HG02885 (cell line): Measurements from ENCODE around the gene ALKBH1.
"Not testable (repeated sequence)": the region's sequence is repeated elsewhere in the genome, so short reads cannot be mapped to it uniquely, and the experiment has no call there.

ENCODE experiments used
- ATAC-seq: cut with Tn5 transposase; IDR thresholded peaks from one replicate; pipeline ENCODE4 v1.9.1; 2021; ENCODE audit warnings: mild to moderate bottlenecking; ENCODE audit not compliant: unreplicated experiment, poor library complexity

The ALKBH1 gene

GRCh38 chr14:77674931-77675330, 32.9 kb downstream of the ALKBH1 start:
- ATAC-seq, result no peak

DNA sequence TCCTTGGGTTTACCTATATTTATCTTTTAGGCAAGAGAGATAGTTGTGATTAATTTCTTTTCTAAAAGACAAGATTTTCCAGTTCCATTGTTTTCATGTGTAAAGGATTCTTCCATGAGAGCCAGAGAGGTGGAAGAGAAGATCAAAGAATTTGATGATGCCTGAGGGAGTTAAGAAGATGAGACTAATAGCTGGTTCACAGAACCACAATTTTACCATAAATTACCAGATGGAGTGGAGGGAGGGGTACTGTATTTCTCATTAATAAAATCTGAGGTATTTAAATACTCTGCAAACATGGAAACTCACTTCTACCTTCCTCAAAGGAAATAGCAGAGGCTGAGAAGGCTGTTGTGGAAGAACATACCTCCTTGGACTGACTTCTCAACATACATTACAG, 34.6 kb downstream of the ALKBH1 start:
- ATAC-seq, result no peak

DNA sequence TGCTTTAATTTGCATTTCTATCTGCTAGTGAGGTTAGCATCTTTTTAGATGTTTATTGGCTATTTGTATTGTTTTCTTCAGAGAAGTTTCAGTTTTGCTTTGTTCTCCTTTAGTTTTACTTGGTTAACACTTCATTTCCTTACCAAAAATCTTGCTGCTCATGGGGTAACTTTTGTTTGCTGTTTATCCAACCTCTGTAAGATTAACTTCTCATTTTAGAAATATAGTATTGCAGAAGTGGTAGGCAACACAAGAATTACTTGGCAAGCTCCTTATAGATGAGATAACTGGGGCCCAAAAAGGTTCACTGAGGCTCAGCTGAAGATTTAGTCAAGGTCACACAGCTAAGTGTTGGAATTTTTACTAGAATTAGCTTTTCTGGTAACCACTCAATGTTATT, 40.5 kb downstream of the ALKBH1 start:
- no peak for ATAC-seq

DNA sequence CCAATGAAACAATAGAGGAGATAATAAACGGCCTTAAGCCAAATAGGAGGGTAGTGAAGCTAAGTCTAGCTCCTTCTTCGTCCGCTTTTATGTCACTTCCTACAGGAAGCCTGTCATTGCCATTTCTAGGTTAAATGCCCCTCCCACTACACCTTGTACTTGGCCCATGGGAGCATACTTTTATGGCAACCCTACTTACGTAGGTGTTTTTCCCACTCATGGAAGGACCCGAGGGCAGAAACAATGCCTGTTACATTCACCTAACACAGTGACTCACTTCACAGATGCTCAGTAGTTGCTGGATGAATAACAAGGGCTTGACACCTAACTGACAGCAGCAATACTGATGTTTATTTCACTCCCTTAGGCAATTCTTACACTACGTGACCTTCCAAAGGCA, 44.5 kb downstream of the ALKBH1 start:
- ATAC-seq, result no peak

DNA sequence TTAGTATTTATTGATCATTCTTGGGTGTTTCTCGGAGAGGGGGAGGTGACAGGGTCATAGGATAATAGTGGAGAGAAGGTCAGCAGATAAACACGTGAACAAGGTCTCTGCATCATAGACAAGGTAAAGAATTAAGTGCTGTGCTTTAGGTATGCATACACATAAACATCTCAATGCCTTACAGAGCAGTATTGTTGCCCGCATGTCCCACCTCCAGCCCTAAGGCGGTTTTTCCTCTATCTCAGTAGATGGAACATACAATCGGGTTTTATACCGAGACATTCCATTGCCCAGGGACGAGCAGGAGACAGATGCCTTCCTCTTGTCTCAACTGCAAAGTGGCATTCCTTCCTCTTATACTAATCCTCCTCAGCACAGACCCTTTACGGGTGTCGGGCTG, 46.3 kb downstream of the ALKBH1 start:
- ATAC-seq, result not testable (repeated sequence)

GRCh38 chr14:77660754-77661153, 47.1 kb downstream of the ALKBH1 start:
- no peak for ATAC-seq

DNA sequence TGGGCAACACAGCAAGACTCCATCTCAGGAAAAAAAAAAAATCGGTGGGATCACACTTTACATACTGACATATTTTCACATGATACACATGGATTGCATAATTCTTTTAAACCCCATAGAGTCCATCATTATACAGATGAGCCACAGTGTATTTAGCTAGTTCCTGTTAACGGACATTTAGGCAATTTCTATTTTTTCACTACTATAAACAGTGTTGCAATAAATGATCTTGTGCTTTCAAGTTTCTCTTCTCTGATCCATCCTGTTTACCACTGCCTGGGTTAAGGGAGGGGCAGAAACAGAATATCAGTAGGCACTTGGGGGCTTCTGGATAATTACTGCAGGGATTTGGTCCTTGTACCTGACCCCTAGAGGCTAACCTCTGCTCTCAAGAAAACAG, 48.0 kb downstream of the ALKBH1 start:
- ATAC-seq, result no peak

DNA sequence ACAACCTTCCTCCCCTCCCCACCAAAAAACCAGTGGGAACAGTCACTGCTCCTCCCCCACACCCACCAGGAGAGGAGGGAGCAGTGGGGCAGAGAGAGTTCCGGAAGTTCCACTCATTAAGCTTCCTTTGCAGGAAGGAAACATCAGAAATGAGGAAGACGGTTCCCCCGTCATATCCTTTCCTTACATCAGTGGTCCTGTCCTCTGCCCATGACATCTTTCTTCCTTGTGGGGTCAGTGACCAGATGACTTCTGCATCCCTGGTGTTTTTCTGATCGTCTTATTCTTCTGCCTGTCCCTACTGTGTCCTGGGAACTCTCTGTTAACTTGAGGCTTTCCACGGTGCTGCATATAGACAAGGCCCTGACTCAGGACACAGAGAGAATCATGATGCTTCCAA, 50.5 kb downstream of the ALKBH1 start:
- ATAC-seq, result no peak

GRCh38 chr14:77654001-77654441, 53.8 kb downstream of the ALKBH1 start:
- ATAC-seq, result no peak

GRCh38 chr14:77649326-77649725, 58.5 kb downstream of the ALKBH1 start:
- ATAC-seq, result no peak

- ATAC-seq, result no peak
These were observed 59.2 kb downstream of the ALKBH1 start for GRCh38 chr14:77648520-77649200.

DNA sequence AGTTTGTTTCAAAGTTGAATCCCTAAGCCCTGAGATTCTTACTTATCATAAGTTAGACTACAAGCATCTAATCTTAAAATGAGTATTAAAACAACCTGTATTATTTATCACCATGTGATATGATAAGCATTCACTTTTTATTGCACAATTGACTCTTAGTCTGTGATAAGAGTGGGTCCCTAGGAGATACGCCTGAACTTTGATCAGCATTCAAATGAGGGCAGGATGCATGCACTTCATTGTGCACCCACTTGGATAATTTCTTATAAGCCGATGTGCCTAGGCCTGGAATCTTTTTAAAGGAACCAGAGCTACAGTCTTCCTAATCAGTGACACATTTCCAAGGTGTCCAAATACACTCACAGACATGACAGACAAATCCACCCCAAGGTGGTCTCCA, 60.0 kb downstream of the ALKBH1 start:
- ATAC-seq, result no peak

GRCh38 chr14:77646907-77647306, 60.9 kb downstream of the ALKBH1 start:
- ATAC-seq, result no peak

DNA sequence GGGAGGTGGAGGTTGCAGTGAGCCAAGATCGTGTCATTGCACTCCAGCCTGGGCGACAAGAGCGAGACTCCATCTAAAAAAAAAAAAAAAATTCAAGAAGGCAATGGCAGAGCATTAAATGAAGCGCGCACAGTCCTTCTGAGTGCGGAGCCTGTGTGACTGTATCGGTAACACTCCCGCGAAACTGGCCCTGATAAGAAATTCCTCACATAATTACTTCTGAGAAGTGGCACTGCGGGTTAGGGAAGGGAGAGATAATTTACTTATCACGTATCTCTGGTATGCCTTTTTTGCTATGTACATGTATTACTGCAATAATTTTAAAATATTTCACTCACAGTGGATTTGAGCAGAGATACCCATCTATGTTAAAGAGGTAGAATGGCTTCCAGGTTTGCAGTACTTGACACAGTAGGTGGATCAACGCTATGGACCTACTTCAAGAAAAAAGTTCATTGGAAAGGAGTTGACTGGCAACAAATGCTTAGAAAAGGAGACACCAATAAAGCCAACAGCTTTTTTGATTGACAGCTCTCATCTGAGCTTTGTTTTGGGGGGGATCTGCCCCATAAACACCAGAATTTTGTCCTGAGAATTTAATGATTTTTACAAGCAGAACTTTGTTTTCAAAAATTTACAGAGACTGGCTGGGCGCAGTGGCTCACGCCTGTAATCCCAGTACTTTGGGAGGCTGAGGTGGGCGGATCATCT, 62.1 kb downstream of the ALKBH1 start:
- ATAC-seq, result no peak

GRCh38 chr14:77642407-77642806, 65.4 kb downstream of the ALKBH1 start:
- no peak for ATAC-seq

DNA sequence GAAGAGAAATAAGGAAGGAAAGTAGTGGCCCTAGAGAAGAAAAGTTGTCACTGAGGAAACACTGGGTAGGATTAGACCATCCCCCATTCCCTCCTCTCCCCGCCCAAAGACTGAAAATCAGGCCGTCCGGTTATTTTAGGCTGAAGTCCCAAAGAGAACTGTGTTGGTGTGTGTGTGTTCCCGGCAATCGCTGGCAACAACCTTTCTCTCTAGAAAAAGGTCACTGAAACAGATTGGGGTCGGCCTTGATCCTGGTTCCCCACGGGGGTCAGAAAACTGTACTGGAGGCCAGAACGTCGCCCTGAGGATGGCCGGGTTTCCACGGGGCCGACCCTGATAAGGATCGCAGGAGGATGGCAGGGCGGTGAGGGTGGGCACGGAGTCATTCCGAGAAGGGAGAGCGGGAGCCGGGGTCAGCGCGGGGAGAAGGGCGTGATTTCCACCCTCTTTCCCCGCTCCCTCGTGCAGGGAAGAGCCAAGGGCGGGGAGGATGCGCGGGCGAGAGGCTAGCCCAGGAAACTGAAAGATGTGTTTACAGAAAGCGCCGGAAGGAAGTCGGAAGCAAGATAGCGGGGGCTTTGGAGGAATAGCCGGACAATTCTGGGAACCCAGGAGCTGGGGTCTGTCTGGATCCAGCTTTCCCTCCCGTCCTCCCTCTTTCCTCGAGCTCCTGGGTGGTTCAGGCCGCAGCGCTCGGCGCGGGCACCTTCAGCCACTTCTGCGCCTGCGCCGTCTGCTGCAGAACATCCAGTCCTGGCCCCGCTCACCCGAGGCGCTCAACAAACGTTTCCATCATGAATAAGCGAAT, 66.1 kb downstream of the ALKBH1 start:
- peak; percentile 68 for ATAC-seq

DNA sequence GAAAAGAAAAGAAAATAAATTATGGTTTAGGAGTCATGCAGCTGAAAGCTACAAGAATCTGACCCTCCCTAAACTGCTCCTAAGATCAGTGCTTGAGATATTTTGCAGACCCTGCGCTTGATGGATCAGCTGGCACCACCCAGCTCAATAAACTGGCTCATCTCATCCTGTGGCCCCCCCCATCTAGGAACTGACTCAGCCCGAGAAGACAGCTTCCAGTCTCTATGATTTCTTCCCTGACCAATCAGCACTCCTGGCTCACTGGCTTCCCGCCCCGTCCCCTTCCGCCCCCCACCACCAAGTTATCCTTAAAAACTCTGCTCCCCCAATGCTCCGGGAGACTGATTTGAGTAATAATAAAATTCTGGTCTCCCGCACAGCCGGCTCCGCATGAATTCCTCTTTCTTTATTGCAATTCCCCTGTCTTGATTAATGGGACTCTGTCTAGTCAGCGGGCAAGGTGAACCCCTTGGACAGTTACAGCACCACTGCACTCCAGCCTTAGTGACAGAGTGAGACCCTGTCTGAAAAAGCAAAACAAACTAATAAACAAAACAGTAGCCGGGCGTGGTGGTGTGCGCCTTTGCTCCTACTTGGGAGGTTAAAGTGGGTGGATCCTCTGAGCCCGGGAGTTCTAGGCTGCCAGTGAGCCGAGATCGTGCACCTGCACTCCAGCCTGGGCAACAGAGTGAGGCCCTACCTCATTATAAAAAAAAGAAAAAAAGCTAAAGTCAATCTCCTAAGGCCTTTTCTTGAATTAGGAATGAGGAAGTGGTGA, 66.9 kb downstream of the ALKBH1 start:
- peak; percentile 32 for ATAC-seq

- ATAC-seq, result no peak
These were observed 69.1 kb downstream of the ALKBH1 start for GRCh38 chr14:77638771-77639171.

DNA sequence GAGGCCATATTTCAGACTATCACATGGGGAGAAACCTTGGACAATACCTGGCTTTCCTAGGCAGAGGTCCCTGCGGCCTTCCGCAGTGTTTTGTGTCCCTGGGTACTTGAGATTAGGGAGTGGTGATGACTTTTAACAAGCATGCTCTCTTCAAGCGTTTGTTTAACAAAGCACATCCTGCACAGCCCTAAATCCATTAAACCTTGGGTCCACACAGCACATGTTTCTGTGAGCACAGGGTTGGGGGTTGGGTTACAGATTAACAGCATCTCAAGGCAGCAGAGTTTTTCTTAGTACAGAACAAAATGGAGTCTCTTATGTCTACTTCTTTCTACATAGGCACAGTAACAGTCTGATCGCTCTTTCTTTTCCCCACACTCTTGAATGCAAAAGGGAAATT, 72.0 kb downstream of the ALKBH1 start:
- not testable (repeated sequence) for ATAC-seq

GRCh38 chr14:77635466-77635865, 72.4 kb downstream of the ALKBH1 start:
- not testable (repeated sequence) for ATAC-seq
